Tibial nerve (tissue), 4 donors: ENCODE measurements around the gene RPN2. TPM values are rescaled to one million over a fixed set of nuclear protein-coding genes. Genes with fewer than 3 reads are reported as not detected.
"Not testable (repeated sequence)": the region's sequence is repeated elsewhere in the genome, so short reads cannot be mapped to it uniquely, and the experiment has no call there.

Experiments used
- DNase-seq, 2 donors: peaks; one replicate each; pipeline ENCODE4 v3.0.0-alpha.2; 2019; ENCODE audit warnings: low spot score in 2 of 2
- H3K27ac ChIP-seq, 4 donors: fragments of 200-600 bp; sonication (generic) in 3 of 4; one replicate each; pipeline ENCODE4 v1.5.1; 2017 to 2019; ENCODE audit warnings: mild to moderate bottlenecking in 1 of 4
- H3K27me3 ChIP-seq, 2 donors: fragments of 200-600 bp; sonication (generic) in 1 of 2; one replicate each; pipeline versions ENCODE4 v1.5.1 to v1.6.0; 2017 to 2019
- H3K36me3 ChIP-seq, 3 donors: fragments of 200-600 bp; sonication (generic); one replicate each; pipeline ENCODE4 v1.5.1; 2018 to 2019
- H3K4me1 ChIP-seq, 4 donors: fragments of 200-600 bp; sonication (generic) in 3 of 4; one replicate each; pipeline ENCODE4 v1.5.1; 2017 to 2019
- H3K4me3 ChIP-seq, 4 donors: fragments of 200-600 bp; sonication (generic) in 3 of 4; one replicate each; pipeline ENCODE4 v1.5.1; 2017 to 2019; ENCODE audit warnings: mild to moderate bottlenecking in 1 of 4, moderate library complexity in 1 of 4
- H3K9me3 ChIP-seq, 4 donors: fragments of 200-600 bp; sonication (generic) in 3 of 4; one replicate each; pipeline ENCODE4 v1.5.1; 2017 to 2019
- CTCF ChIP-seq, 5 experiments: fragments of 200-600 bp in 3 of 5; fragments of 450-650 bp in 2 of 5; sonication (generic) in 3 of 5; IDR thresholded peaks; one replicate each; pipeline ENCODE4 v1.5.1; 2016 to 2019; ENCODE audit warnings: antibody characterized with exemption in 5 of 5, mild to moderate bottlenecking in 3 of 5, moderate library complexity in 2 of 5
- EP300 ChIP-seq, 2 donors: sonication (generic); formaldehyde crosslinking; IDR thresholded peaks; one replicate each; pipeline ENCODE4 v1.6.1; 2017; ENCODE audit warnings: antibody characterized with exemption in 2 of 2, mild to moderate bottlenecking in 1 of 2
- POLR2A ChIP-seq, 2 donors: fragments of 450-650 bp; IDR thresholded peaks; one replicate each; pipeline ENCODE4 v1.6.1; 2017; ENCODE audit warnings: antibody characterized with exemption in 2 of 2, mild to moderate bottlenecking in 2 of 2, moderate library complexity in 2 of 2
- WGBS, 2 donors: methylation state at CpG; one replicate each; pipeline ENCODE4 v1.1.5; 2018; 5-methylcytosine and 5-hydroxymethylcytosine counted together
- total RNA-seq, 4 donors: library from RNA; depleted of rRNA; stranded (reverse); fragments of >200 nt; gene quantifications; one replicate each; pipeline ENCODE4 v1.1.0, GENCODE V29; 2016

The RPN2 gene
- total RNA-seq, 4 donors from 2014 or later = 87.7 to 124 (median 101) TPM

GRCh38 chr20:37147250-37147649, 31.9 kb upstream of the RPN2 start:
- TF ChIP-seq EP300 (IDR thresholded peaks at IDR 0.05) (no peak), CTCF (IDR thresholded peaks at IDR 0.05) (no peak), POLR2A (IDR thresholded peaks at IDR 0.05) (no peak)
- no peak for DNase-seq
- H3K27me3 ChIP-seq = no peaks in the 10 kb centered on the region
- H3K36me3 ChIP-seq = peaks cover 0 to 17% (median 0%) of the 10 kb centered on the region in 3 donors
- H3K9me3 ChIP-seq = no peaks in the 10 kb centered on the region
- no peak overlapping the region for H3K4me3 ChIP-seq
- no peak overlapping the region for H3K27ac ChIP-seq
- H3K4me1 ChIP-seq = no peaks in the 10 kb centered on the region
- 95 to 96% methylated on average over 6 of the region's 6 CpGs for WGBS, 2 donors

GRCh38 chr20:37150864-37151263, 28.3 kb upstream of the RPN2 start:
- H3K4me3 ChIP-seq, H3K4me1 ChIP-seq, H3K9me3 ChIP-seq, H3K27ac ChIP-seq, DNase-seq, H3K27me3 ChIP-seq: not testable (repeated sequence)
- peaks cover 0 to 34% (median 0%) of the 10 kb centered on the region in 3 donors for H3K36me3 ChIP-seq
- 90 to 97% methylated on average over 3 to 27 of the region's 33 CpGs for WGBS, 2 donors

GRCh38 chr20:37151529-37151928, 27.6 kb upstream of the RPN2 start:
- Histone ChIP-seq H3K9me3 (no peaks in the 10 kb centered on the region), H3K27me3 (no peaks in the 10 kb centered on the region), H3K27ac (no peak overlapping the region), H3K36me3 (peaks cover 0 to 32% (median 0%) of the 10 kb centered on the region in 3 donors), H3K4me3 (no peak overlapping the region), H3K4me1 (no peaks in the 10 kb centered on the region)
- no peak for TF ChIP-seq EP300 (IDR thresholded peaks at IDR 0.05)
- no peak for TF ChIP-seq CTCF (IDR thresholded peaks at IDR 0.05)
- no peak for TF ChIP-seq POLR2A (IDR thresholded peaks at IDR 0.05)
- WGBS, 2 donors = 69 to 76% methylated on average over 4 of the region's 4 CpGs
- DNase-seq = no peak

- no peak overlapping the region for H3K4me3 ChIP-seq
- H3K36me3 ChIP-seq = peaks cover 0 to 35% (median 0%) of the 10 kb centered on the region in 3 donors
- no peaks in the 10 kb centered on the region for H3K9me3 ChIP-seq
- TF ChIP-seq POLR2A (IDR thresholded peaks at IDR 0.05) = no peak
- TF ChIP-seq EP300 (IDR thresholded peaks at IDR 0.05) = no peak
- H3K27me3 ChIP-seq = no peaks in the 10 kb centered on the region
- H3K4me1 ChIP-seq = no peaks in the 10 kb centered on the region
- DNase-seq = no peak
- H3K27ac ChIP-seq = no peak overlapping the region
- WGBS, 2 donors = 94 to 95% methylated on average over 7 of the region's 7 CpGs
Measured at GRCh38 chr20:37152284-37152683, 26.8 kb upstream of the RPN2 start.

- Histone ChIP-seq H3K4me3 (no peak overlapping the region), H3K9me3 (no peaks in the 10 kb centered on the region), H3K27me3 (no peaks in the 10 kb centered on the region), H3K27ac (no peak overlapping the region), H3K4me1 (no peaks in the 10 kb centered on the region), H3K36me3 (peaks cover 0 to 40% (median 0%) of the 10 kb centered on the region in 3 donors)
- no peak for DNase-seq
- WGBS, 2 donors = 94 to 95% methylated on average over 6 of the region's 6 CpGs
- TF ChIP-seq CTCF (IDR thresholded peaks at IDR 0.05) (no peak), POLR2A (IDR thresholded peaks at IDR 0.05) (no peak), EP300 (IDR thresholded peaks at IDR 0.05) (no peak)
Measured at GRCh38 chr20:37154684-37155298, 24.3 kb upstream of the RPN2 start.

- DNase-seq = no peak
- 93 to 95% methylated on average over 9 of the region's 9 CpGs for WGBS, 2 donors
- no peaks in the 10 kb centered on the region for H3K27me3 ChIP-seq
- peaks cover 0 to 40% (median 0%) of the 10 kb centered on the region in 3 donors for H3K36me3 ChIP-seq
- no peak for TF ChIP-seq POLR2A (IDR thresholded peaks at IDR 0.05)
- TF ChIP-seq CTCF (IDR thresholded peaks at IDR 0.05) = no peak
- no peak for TF ChIP-seq EP300 (IDR thresholded peaks at IDR 0.05)
- H3K4me3 ChIP-seq = no peak overlapping the region
- no peak overlapping the region for H3K27ac ChIP-seq
- no peaks in the 10 kb centered on the region for H3K9me3 ChIP-seq
- H3K4me1 ChIP-seq = no peaks in the 10 kb centered on the region
Measured at GRCh38 chr20:37155987-37156386, 23.1 kb upstream of the RPN2 start.
